ENCODE data around the gene ZNF526.
A peak's percentile ranks its signal among the peaks of the same experiment; 100 is the strongest.

Gene ZNF526

DNA sequence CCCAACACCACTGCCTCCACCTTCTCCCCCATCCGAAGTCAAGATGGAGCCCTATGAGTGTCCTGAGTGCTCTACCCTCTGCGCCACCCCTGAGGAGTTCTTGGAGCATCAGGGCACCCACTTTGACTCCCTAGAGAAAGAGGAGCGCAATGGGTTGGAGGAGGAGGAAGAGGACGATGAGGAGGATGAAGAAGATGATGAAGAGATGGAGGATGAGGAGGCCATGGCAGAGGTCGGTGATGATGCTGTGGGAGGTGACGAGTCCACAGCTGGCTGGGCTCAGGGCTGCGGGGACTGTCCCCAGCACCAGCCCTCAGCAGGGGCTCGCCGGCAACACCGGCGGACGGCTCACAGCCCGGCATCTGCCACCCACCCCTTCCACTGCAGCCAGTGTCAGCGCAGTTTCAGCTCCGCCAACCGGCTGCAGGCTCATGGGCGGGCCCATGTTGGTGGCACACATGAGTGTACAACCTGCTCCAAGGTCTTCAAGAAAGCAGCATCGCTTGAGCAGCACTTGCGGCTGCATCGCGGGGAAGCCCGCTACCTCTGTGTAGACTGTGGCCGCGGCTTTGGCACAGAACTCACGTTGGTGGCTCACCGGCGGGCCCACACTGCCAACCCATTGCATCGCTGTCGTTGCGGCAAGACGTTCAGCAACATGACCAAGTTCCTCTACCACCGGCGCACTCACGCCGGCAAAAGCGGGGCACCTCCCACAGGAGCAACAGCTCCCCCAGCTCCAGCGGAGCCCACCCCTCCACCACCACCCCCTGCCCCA lies 5.0 kb downstream of the ZNF526 start:
- no peak for DNase-seq

DNA sequence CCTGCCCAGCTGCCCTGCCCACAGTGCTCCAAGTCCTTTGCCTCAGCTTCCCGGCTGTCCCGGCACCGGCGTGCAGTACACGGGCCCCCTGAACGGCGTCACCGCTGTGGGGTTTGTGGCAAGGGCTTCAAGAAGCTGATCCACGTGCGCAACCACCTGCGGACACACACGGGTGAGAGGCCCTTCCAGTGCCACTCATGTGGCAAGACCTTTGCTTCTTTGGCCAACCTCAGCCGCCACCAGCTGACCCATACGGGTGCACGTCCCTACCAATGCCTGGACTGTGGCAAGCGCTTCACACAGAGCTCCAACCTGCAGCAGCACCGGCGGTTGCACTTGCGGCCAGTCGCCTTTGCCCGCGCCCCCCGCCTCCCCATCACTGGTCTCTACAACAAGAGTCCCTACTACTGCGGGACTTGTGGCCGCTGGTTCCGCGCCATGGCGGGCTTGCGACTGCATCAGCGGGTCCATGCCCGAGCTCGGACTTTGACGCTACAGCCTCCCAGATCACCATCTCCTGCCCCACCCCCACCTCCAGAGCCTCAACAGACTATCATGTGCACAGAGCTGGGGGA lies 5.7 kb downstream of the ZNF526 start:
- DNase-seq: no peak

DNA sequence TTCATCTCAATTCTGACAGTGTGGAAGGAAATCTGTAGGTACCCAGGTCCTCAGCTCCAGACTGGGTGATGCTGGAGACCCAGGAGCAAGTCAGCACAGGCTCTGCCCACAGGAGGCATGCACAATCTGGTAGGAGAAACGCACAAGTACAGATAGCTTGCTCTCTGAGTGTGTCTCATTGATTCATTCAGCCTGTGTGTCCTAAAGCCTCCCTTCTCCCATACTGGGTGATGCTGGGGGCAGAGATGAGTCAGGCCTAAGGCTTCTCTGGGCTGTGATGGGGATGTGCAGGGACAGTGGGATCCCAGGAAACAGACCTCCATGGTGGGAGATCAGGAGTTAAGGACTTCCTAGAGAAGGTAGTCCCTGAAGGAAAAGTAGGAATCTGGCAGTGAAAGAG lies 6.8 kb downstream of the ZNF526 start:
- DNase-seq: no peak

DNA sequence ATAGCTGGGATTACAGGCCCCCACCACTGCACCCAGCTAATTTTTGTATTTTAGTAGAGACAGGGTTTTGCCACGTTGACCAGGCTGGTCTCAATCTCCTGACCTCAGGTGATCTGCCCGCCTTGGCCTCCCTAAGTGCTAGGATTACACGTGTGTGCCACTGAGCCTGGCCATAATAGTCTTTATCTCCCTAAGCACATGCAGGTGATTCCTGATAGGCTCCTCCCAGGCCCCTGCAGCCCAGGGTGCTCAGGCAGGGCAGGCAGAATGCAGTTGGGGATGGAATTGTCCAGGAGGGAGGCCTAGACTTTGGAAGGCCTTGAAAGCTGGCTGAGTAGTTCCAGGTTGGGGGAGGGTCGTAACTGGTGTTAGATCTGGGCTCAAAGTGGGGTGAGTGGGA lies 8.5 kb downstream of the ZNF526 start:
- DNase-seq: no peak

DNA sequence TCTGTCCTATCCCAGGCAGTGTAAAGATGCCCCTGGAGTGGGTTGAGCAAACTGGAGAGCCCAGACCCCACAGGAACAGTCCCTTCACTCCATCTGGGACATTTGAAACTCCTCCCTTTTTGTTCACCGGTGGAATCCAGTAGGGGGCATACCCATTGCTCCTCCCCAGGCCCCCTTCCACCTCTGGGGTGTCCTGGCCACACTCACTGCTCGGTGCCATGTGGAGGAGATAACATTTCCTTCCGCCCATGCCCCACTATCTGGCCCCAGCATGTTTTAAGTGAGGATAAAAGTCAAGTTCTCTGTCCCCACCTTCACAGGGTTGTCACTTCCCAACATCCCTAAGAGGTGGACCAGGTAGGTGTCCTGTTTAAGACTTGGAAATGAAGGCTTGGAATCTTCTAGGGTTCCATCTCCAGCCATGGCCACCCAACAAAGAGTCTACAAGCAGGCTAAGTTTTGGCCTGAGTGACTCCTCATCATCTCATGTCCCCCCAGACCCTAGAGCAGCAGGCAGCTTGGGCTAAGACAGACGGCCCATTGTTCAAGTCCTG lies 9.3 kb downstream of the ZNF526 start:
- no peak for DNase-seq

DNA sequence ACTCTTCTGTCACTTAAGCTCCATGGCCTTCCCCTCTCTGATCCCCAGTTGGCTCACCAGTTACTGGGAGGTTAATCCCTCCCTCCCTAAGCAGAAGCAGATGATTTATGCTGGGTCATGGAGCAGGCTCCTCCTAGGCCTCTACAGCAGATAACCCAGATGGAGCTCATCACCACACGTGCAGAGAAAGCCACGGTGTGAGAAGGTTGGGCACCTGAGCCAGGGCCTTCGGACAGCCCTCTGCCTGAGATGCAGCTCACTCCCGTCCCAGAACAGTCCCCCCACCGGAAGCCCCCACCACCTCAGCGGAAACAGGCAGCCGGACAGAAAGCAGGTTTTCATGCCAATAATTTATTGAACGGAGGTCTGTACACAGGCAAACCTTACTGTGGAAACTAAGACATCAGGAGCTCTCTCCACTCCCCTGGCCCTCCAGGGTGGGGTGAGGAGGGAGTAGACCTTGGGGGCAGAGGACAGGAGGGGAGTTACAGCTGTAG lies 9.8 kb downstream of the ZNF526 start:
- DNase-seq: no peak

DNA sequence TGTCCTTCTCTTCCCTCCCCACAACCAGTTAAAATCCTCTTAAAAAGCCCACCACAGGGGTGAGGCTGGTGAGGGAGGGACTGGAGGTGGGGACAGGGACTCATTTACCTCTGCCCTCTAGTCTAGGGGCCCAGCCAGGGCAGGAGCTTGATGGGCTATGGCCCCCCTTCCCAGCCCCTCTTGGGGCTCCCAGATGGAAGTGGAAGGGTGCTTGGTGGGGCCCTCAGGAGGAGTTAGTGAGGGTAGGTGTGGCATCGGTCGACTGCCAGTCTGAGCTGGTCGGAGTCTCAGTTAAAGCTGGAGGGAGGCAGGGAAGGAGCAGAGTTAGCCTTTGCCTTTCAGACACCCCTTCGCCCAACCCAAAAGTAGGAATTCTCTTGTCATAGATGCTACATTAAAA lies 10.5 kb downstream of the ZNF526 start:
- DNase-seq: no peak

DNA sequence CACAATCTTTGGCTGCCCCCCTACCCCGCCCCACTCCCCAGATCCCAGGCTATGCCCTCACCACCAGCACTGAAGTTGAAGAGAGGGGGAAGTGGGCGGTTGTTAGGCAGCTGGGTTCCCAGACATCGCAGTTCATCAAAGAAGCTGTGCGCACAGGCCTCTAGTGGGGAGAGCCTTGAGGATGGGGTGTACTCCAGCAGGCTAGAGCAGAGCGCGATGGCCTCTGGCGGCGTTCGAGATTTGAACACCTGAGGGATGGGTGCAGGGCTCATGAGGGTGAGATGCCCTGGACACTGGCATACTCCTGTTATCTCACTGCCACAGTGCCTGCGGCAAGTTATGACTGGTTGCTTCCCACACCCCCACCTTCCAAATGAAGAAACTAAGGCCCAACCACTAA lies 12.3 kb downstream of the ZNF526 start:
- DNase-seq: no peak

DNA sequence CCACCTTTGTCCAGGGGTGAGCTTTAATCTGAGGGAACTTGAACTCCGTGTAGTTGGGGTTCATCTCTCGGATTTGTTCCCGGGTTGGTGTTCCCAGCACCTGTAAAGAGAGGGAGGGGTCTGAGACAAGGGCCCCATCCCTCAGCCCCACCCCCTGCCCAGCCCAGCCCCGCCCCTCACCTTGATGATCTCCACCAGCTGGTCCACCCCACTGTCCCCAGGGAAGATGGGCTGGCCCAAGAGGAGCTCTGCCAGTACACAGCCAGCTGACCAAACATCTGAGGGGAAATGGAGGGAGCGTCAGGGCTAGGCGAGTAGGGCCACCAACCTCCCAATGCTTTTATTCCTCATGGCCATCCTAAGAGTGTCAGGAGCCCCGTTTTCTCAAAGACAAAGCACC lies 13.0 kb downstream of the ZNF526 start:
- DNase-seq: no peak

DNA sequence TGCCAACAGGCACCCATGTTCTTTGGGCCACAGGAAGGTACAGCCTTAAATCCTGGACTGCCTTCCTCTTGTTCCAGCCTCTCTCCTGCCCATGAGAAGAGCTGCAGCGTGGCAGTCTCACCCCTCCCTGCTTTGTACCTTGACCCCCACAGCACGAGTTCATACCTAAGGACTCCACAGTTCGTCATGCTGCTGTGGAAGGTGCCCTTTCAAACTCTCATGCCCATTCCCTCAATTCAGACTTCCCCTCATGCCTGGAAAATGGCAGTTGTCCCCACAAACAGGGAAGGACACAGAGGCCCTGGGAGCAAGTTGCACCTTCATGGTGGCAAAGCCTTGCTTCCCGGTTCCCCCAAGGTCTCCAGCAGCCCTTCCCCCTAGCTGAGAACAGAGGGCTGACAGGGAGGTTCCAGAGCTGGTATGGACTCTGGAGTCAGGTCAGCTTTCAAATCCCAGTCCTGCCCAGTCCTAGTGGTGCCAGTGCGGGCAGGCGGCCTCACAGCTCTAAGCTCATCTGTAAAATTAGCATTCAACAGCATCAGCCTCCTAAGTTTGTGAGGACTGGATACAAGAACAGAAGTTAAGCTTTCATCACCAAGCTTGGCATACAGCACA lies 13.7 kb downstream of the ZNF526 start:
- no peak for DNase-seq

DNA sequence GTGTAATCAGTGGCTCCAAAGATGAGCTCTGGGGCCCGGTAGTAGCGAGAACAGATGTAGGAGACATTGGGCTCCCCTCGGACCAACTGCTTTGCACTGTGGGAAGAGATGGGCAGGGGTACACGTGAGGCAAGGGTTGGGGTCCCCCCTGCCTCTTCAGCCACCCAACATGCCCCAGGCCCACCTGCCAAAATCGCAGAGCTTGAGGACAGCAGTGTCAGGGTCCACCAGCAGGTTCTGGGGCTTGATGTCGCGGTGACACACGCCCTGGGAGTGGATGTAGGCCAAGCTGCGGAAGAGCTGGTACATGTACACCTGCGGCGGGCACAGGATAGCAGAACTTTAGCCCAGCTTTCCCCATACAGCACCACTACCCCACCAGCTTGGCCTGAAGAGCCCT lies 14.3 kb downstream of the ZNF526 start:
- no peak for DNase-seq

DNA sequence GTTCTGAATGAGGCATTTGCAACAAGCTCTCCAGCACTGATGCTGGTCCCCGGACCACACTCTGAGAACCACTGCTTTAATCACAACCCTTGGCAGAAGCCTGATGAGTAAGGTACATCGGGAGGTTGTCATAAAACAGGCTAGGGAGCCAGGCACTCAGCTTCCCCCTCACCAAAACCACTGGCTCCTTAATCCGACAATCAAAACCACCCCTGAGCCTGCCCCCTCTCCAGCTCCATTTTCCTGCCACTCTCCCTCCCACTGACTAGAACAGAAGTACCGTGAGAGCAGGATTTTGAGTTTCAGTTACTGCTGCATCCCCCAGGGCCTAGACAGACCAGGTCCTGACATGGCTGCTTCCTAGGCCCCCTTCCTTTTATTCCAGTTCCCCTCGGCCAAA lies 15.1 kb downstream of the ZNF526 start:
- no peak for DNase-seq

DNA sequence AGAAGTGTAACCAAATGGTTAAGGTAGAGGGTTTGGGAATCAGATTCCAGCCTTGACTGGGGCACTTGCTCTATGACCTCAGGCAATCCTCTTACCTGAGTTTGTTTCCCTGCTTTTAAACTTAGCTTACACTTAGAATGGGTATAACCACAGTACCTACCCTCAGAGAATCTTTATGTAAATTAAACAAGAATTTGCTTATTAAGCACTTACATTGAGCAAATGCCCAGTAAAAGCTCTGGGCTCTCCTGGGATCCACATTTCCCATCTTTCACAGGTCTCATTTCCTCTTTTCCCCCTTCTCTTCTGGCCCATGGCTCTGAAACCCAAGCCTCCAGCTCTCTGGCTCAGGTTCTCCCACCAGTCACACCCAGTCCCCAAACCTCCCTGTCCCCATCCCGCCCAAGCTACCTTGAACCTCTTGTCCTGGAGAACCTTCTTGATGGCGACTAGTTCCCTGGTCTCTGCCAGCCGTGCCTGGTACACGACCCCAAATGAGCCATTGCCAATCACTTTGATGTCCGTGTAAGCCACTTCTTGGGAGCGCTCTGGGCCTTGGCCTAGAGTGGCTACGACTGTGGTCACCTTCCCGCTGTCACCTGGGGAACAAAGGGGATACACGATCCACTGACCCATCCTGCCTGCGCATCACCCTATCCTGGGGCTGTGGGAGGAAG lies 19.6 kb downstream of the ZNF526 start:
- DNase-seq: no peak

DNA sequence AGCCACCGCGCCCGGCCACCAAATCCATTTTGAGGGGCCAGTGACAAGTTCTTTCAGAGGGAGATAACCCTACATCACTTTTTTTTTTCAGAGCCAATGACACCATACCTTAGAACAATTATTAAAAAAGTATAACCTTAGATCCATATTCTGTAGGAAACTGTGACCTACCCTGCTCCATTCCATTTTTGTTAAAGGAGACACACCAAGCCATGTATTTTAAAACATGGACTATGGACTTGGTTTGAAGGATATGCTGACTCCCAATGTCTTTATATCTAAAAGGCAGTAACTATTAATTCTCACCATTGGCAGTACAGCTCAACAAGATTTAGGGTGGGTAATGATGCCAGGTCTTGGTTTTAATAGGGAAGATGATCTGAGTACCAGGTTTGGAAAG lies 21.2 kb downstream of the ZNF526 start:
- DNase-seq: no peak

DNA sequence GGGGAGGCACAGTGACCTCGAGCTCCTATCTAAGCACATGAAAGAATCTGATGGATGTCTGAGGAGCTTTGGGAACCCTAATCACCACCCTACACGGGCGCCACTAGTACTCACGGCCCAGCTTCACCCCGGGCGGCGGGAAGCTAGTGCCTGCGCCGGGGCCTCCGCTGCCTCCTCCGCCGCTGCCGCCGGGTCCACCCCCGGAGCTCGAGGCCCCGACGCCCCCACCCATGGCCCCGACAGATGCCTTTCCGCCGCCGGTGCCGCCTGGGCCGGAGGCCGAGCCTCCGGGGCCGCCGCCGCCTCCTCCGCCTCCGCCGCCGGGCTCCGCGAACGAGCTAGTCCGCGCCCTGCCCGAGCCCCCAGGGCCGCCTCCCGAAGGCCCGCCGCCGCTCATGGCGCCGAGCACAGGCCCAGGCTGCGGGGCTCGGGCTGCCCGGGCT lies 22.0 kb downstream of the ZNF526 start:
- DNase-seq: no peak

DNA sequence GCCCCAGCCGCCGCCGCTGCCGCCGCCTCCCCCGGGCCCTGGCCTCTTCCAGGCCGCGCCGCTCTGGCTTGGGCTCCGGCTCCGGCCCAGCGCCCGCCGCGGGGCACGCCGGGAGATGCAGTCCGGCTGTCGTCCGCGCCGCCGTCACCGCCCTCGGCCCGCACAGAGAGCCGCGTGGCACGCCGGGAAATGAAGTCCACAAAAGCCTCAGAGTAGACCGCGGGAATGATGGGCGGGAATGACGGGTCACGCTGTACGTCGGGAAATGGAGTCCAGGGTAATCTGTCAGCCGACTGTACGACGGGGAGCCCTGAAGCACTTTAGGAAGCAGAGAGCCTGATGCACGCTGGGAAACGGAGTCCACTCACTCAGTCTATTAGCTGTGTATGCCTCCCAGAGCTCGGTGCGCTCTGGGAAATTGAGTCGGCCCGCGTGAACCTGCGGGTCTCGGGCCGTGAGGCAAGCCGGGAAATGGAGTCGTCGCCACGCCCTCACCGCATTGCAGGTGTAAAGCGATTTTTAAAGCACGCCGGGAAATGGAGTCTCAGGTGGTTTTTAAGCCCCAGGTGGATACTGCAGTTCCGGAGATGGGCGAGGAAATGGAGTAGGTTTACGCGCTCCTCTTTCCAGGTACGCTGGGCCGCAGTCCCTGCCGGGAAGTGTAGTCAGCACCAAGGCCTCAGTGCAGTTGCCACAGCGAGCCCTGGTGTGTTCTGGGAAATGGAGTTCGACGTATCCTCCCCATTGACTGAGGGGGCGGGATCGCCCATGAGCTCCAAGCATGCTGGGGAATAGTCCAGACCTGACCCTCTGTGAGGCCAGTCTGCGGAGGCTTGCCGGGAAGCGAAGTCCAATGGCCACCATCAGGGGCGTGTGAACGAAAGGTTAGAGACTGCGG lies 22.6 kb downstream of the ZNF526 start, which contains the start of gene GSK3A:
Gene GSK3A (minus strand): TSS at position 91 of the 898 bp plus-strand sequence. CDS start 137 bp downstream, outside the sequence.
- DNase-seq: peak; percentile 99 to 100

DNA sequence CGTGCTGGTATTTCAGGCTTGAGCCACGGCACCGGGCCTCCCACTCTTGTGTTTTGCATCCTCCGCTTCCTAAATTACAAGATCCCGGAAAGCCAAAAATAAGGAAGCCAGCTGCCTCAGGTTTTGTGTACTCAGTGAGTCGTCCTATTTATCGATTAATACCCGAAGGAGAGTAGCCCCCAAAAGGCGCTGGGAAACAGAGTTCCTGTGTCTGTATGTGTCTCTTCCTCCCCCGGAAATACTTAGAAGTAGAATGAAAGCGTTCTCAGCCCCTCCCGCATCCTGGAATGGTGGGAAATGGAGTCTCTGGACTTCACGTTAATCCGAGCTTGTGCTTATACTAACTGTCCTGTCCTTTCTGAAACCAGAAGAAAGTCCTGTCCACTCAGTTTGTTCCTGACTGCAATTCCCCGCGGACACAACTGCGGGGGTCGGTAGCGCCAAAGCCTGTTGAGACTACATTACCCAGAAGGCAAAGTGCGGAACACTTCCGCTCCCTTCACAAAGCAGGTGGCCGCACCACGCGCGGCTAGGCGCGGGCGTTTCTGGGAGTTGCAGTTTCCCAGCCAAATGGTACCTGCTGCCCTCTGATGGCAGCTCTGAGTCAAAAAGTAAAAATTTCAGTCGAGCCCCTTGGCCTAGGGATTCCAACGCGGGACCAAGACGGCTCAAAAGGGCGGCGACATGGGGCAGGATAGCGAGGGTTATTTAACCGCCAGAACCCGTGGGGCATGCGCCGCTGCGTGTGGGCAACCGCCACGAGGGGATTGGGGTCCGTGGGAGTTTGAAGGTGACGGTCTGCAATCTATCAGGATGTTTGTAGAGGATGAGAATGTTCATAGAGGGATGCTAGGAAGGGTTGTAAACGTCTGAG lies 24.5 kb downstream of the ZNF526 start:
- DNase-seq: peak; percentile 92 to 93

DNA sequence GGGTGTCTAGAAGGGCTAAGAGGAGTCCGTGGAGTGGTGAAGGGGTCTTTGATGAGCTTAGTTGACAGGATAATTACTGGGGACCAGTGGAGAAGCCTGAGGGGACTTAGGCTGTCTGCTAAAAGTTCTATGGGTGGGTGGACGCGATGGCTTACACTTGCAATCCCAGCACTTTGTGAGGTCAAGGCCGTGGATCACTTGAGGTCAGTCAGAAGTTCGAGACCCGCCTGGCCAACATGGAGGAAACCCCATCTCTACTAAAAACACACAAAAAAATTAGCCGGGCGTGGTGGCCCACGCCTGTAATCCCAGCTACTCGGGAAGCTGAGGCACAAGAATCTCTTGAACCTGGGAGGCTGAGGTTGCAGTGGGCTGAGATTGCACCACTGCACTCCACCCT lies 25.1 kb downstream of the ZNF526 start:
- no peak for DNase-seq

DNA sequence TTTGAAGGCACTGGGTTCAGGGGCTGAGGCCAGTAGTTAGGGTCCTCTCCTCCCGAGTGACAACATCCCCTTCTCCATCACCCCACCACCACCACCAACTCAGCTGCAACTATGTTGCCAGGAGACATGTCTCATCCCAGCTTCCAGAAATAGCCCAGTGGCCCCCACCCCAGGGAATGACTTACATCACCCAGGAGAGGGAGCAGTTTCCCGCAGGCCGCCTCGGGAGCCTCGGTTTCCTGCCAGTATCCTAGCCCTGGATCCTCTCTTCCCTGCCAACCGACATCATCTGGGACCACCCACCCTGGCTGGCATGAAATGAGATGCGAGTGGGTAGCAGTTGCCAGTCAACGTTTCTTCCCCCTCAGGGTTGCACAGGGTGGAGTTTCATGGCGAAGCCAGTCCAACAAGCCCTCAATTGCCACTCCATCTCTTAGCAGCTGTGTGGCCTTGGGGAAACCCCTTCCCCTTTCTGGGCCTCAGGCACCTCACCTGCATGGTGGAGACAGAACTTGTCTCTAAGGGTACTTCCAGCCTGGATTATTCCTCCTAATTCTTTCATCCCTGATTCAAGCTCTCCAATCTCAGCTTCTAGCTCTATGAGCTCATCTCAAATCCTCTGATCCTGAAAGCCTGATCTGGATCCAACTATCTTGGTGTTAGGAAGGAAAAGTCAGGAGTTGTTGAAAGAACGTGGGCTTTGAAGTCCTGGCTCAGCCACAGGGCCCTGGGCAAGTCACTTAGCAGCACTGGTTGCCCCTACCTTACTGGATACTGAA lies 26.2 kb downstream of the ZNF526 start:
- DNase-seq: peak; percentile 79 to 81
